HG03432 (cell line): ENCODE measurements around the gene ZNF69.

Experiments used
- ATAC-seq: cut with Tn5 transposase; IDR thresholded peaks from one replicate; pipeline ENCODE4 v1.9.1; 2021; ENCODE audit warnings: mild to moderate bottlenecking, moderate library complexity; ENCODE audit not compliant: unreplicated experiment

The ZNF69 gene

DNA sequence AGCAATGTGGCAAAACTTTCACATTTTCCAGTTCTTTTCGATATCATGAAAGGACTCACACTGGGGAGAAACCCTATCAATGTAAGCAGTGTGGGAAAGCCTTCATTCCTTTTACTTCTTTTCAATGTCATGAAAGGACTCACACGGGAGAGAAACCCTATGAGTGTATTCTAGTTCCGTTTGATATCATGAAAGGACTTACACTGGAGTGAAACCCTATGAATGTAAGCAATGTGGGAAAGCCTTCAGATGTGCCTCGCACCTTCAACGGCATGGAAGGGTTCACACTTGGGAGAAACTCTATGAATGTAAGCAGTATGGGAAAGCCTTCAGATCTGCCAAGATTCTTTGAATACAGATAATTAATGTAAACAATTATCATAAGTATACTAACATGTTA lies 62.7 kb downstream of the ZNF69 start:
- no peak for ATAC-seq
